K562 (cell line): ENCODE results near the gene SLC25A36. TPM values are rescaled to one million over a fixed set of nuclear protein-coding genes. Genes with fewer than 3 reads are reported as not detected.

ENCODE experiments used
- ATF7 ChIP-seq: fragments of 450-650 bp; IDR thresholded peaks from 2 replicates; pipeline ENCODE4 v1.7.1; 2014; ENCODE audit warnings: mild to moderate bottlenecking, moderate library complexity
- C11orf30 ChIP-seq: fragments of 450-650 bp; IDR thresholded peaks from 2 replicates; pipeline ENCODE4 v1.6.1; 2016; ENCODE audit warnings: low read depth, mild to moderate bottlenecking
- FOS ChIP-seq: IDR thresholded peaks from 3 replicates; pipeline ENCODE4 v1.6.1; 2011; ENCODE audit not compliant: insufficient read length; ENCODE audit errors: extremely low read depth
- FOXJ2 ChIP-seq: fragments of 200-800 bp; sonication (Bioruptor generic); IDR thresholded peaks from 2 replicates; pipeline ENCODE4 v1.6.1; 2016; ENCODE audit warnings: missing genetic modification characterization, missing compliant biosample characterization
- HDAC2 ChIP-seq: fragments of 450-650 bp; IDR thresholded peaks from 2 replicates; pipeline ENCODE4 v1.6.1; 2016; ENCODE audit warnings: mild to moderate bottlenecking
- HEY1 ChIP-seq: fragments of 250-450 bp; sonication (Bioruptor Pico); IDR thresholded peaks from 2 replicates; pipeline ENCODE4 v1.5.0; 2020; ENCODE audit warnings: mild to moderate bottlenecking, moderate library complexity, borderline replicate concordance
- MAZ ChIP-seq, 2 experiments: fragments of 450-650 bp in 1 of 2; sonication (generic) in 1 of 2; formaldehyde crosslinking; IDR thresholded peaks in 1 of 2; conservative IDR thresholded peaks in 1 of 2; 2 replicates each; pipeline versions ENCODE4 v1.4.0 to v1.5.0; 2020; ENCODE audit warnings: mild to moderate bottlenecking in 1 of 2, missing genetic modification reagents in 1 of 2
- MCM3 ChIP-seq: fragments of 450-650 bp; IDR thresholded peaks from 2 replicates; pipeline ENCODE4 v1.6.1; 2016
- MCM7 ChIP-seq, 2 experiments: fragments of 450-650 bp; IDR thresholded peaks; 2 replicates each; pipeline ENCODE4 v1.6.1; 2016 to 2018
- MEIS2 ChIP-seq: fragments of 450-650 bp; IDR thresholded peaks from 2 replicates; pipeline ENCODE4 v1.6.1; 2014; ENCODE audit warnings: mild to moderate bottlenecking; ENCODE audit not compliant: partially characterized antibody
- NFE2L1 ChIP-seq: fragments of 450-650 bp; IDR thresholded peaks from 2 replicates; pipeline ENCODE4 v1.6.1; 2016; ENCODE audit warnings: missing genetic modification characterization, low read depth, mild to moderate bottlenecking, missing compliant biosample characterization, moderate library complexity, borderline replicate concordance
- NR2F6 ChIP-seq: fragments of 450-650 bp; formaldehyde crosslinking; IDR thresholded peaks from 2 replicates; pipeline ENCODE4 v1.4.0; 2020; ENCODE audit warnings: mild to moderate bottlenecking
- SMARCC2 ChIP-seq: fragments of 450-650 bp; IDR thresholded peaks from 2 replicates; pipeline ENCODE4 v1.6.1; 2017; ENCODE audit warnings: antibody characterized with exemption, moderate library complexity, mild to moderate bottlenecking, low read depth
- STAG1 ChIP-seq: sonication (generic); formaldehyde crosslinking; IDR thresholded peaks from 2 replicates; pipeline ENCODE4 v1.5.0; 2020; ENCODE audit warnings: missing genetic modification reagents, borderline replicate concordance
- TCF7L2 ChIP-seq: fragments of 150-350 bp; IDR thresholded peaks from 2 replicates; pipeline ENCODE4 v1.6.1; 2016; ENCODE audit warnings: low read depth, mild to moderate bottlenecking, low read length, moderate library complexity
- TEAD4 ChIP-seq, 2 experiments: sonication (generic) in 1 of 2; formaldehyde crosslinking in 1 of 2; IDR thresholded peaks; 2 replicates each; pipeline versions ENCODE4 v1.6.1 to v1.8.0; 2012 to 2022; ENCODE audit warnings: borderline replicate concordance in 1 of 2, inconsistent platforms in 1 of 2, low read length in 1 of 2, mild to moderate bottlenecking in 1 of 2, missing genetic modification reagents in 1 of 2
- ZNF133 ChIP-seq: fragments of 250-450 bp; sonication (Bioruptor Pico); IDR thresholded peaks from 2 replicates; pipeline ENCODE4 v1.4.0; 2020; ENCODE audit warnings: mild to moderate bottlenecking
- ZNF253 ChIP-seq: fragments of 250-450 bp; sonication (Bioruptor Pico); conservative IDR thresholded peaks from 2 replicates; pipeline ENCODE4 v1.6.1; 2021; ENCODE audit warnings: mild to moderate bottlenecking
- ZNF668 ChIP-seq: fragments of 250-450 bp; sonication (Bioruptor Pico); IDR thresholded peaks from 2 replicates; pipeline ENCODE4 v1.8.0; 2022; ENCODE audit warnings: mild to moderate bottlenecking, inconsistent platforms
- ZNF695 ChIP-seq: fragments of 450-650 bp; formaldehyde crosslinking; IDR thresholded peaks from 2 replicates; pipeline ENCODE4 v1.4.0; 2020; ENCODE audit warnings: mild to moderate bottlenecking, moderate library complexity
- ZNF77 ChIP-seq: fragments of 250-450 bp; sonication (Bioruptor Pico); IDR thresholded peaks from 2 replicates; pipeline ENCODE4 v1.5.0; 2020
- polyA plus RNA-seq, 8 experiments: library from polyadenylated mRNA; depleted of rRNA in 4 of 8; stranded (reverse) in 5 of 8; unstranded in 3 of 8; fragments of >200 nt; fragmentation: Nextera tagmentation in 2 of 8; fragmentation: Illumina TruSeq in 1 of 8; extraction: Ambion mirVana in 2 of 8; extraction: Trizol in 1 of 8; gene quantifications; 2 replicates each; pipeline versions ENCODE4 v1.2.1 to v1.2.3, GENCODE V29; 2011 to 2014; ENCODE audit warnings: inconsistent platforms in 1 of 8, missing spikeins in 1 of 8
- total RNA-seq, 7 experiments: library from RNA; depleted of rRNA in 6 of 7; stranded (reverse); fragments of >200 nt in 6 of 7; fragmentation: Illumina TruSeq in 2 of 7; extraction: Trizol in 2 of 7; gene quantifications; 2 replicates each; pipeline versions ENCODE4 v1.2.1 to v1.2.3, GENCODE V29; 2011 to 2021; ENCODE audit warnings: low replicate concordance in 1 of 7
- TF ChIP-seq, protein P1 (sequence below): sonication (generic); formaldehyde crosslinking; IDR thresholded peaks from 2 replicates; pipeline ENCODE4 v1.8.1; 2023; ENCODE audit warnings: missing genetic modification reagents, mild to moderate bottlenecking, borderline replicate concordance
- TF ChIP-seq, protein P2 (sequence below): fragments of 250-450 bp; sonication (Bioruptor Pico); IDR thresholded peaks from 2 replicates; pipeline ENCODE4 v1.8.0; 2022; ENCODE audit warnings: inconsistent platforms

The SLC25A36 gene
- total and polyA plus RNA-seq, 9 of the 15 experiments (the other 6 are each of a cell fraction or from before 2014, with no cell fraction given) = 12.0 to 95.3 (median 43.3) TPM

DNA sequence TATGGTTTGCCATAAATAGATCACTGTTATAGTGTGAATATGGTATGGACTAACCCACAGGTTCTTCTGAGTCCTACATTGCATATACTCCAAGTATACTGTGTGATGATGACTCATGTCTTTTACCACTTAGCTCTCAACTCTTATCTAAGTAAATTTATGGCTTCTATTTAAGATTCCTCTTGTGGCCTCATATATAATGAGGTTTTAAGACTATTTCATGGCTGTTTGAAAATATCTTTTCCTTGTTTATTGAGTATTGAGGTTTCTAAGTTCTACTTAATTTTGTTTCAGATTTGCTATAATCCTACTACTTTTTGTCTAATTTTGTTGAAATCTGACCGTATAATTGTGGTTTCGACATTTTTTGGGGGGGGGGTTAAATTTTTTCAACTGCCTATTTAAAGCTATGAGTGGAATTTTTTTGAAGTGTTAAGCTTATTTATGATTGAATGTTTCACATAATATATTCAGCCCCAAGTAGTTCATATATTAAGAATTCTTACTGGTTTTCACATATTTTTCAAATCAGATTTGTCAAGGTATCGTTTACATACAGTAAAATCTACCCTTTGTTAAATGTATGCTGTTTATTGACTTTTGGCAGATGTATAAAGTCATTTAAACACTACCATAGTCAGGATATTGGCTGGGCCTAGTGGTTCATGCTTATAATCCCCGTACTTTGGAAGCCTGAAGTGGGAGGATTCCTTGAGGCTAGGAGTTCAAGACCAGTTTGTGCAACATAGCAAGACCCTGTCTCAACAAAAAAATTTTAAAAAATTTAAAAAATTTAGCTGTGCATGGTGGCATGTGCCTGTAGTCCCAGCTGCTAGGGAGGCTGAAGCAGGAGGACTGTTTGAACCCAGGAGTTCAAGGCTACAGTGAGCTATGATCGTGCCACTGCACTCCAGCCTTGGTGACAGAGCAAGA is 11.7 kb downstream of the SLC25A36 start (continued):
- TF ChIP-seq, protein P1, sequence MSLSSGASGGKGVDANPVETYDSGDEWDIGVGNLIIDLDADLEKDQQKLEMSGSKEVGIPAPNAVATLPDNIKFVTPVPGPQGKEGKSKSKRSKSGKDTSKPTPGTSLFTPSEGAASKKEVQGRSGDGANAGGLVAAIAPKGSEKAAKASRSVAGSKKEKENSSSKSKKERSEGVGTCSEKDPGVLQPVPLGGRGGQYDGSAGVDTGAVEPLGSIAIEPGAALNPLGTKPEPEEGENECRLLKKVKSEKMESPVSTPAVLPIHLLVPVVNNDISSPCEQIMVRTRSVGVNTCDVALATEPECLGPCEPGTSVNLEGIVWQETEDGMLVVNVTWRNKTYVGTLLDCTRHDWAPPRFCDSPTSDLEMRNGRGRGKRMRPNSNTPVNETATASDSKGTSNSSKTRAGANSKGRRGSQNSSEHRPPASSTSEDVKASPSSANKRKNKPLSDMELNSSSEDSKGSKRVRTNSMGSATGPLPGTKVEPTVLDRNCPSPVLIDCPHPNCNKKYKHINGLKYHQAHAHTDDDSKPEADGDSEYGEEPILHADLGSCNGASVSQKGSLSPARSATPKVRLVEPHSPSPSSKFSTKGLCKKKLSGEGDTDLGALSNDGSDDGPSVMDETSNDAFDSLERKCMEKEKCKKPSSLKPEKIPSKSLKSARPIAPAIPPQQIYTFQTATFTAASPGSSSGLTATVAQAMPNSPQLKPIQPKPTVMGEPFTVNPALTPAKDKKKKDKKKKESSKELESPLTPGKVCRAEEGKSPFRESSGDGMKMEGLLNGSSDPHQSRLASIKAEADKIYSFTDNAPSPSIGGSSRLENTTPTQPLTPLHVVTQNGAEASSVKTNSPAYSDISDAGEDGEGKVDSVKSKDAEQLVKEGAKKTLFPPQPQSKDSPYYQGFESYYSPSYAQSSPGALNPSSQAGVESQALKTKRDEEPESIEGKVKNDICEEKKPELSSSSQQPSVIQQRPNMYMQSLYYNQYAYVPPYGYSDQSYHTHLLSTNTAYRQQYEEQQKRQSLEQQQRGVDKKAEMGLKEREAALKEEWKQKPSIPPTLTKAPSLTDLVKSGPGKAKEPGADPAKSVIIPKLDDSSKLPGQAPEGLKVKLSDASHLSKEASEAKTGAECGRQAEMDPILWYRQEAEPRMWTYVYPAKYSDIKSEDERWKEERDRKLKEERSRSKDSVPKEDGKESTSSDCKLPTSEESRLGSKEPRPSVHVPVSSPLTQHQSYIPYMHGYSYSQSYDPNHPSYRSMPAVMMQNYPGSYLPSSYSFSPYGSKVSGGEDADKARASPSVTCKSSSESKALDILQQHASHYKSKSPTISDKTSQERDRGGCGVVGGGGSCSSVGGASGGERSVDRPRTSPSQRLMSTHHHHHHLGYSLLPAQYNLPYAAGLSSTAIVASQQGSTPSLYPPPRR (CRISPR knock-in tag) = no peak
- TF ChIP-seq ZNF695 (CRISPR knock-in tag) = no peak
- peak; percentile 94 for TF ChIP-seq C11orf30
- TF ChIP-seq NFE2L1 (tag) = peak; percentile 65; the same call in 1 of the 2 replicates
- no peak for TF ChIP-seq TCF7L2
- TF ChIP-seq SMARCC2 = peak; percentile 85
- TF ChIP-seq STAG1 = no peak
- peak; percentile 54; the same call in 1 of the 2 replicates for TF ChIP-seq FOXJ2 (tag)
- no peak for TF ChIP-seq ZNF253 (CRISPR knock-in tag)
- peak; percentile 40; the same call in 1 of the 2 replicates for TF ChIP-seq TEAD4 (IDR thresholded peaks at IDR 0.05; ENCODE audit: low read length)
- TF ChIP-seq TEAD4 (CRISPR knock-in tag; IDR thresholded peaks at IDR 0.05; ENCODE audit: borderline replicate concordance) = no peak
- TF ChIP-seq MAZ (CRISPR knock-in tag; conservative IDR thresholded peaks at IDR 0.05 in 1 of 2, IDR thresholded peaks at IDR 0.05 in 1 of 2) = no peak
- TF ChIP-seq MCM7 (IDR thresholded peaks at IDR 0.05) = no peak
- no peak for TF ChIP-seq ZNF77 (CRISPR knock-in tag)
- peak; percentile 28; the same call in 1 of the 2 replicates for TF ChIP-seq ATF7
- TF ChIP-seq ZNF133 (CRISPR knock-in tag) = no peak
- TF ChIP-seq ZNF668 (CRISPR knock-in tag) = no peak
- TF ChIP-seq HDAC2 = peak; percentile 41; the same call in 1 of the 2 replicates
- TF ChIP-seq, protein P2, sequence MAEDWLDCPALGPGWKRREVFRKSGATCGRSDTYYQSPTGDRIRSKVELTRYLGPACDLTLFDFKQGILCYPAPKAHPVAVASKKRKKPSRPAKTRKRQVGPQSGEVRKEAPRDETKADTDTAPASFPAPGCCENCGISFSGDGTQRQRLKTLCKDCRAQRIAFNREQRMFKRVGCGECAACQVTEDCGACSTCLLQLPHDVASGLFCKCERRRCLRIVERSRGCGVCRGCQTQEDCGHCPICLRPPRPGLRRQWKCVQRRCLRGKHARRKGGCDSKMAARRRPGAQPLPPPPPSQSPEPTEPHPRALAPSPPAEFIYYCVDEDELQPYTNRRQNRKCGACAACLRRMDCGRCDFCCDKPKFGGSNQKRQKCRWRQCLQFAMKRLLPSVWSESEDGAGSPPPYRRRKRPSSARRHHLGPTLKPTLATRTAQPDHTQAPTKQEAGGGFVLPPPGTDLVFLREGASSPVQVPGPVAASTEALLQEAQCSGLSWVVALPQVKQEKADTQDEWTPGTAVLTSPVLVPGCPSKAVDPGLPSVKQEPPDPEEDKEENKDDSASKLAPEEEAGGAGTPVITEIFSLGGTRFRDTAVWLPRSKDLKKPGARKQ = no peak
- TF ChIP-seq NR2F6 = no peak
- no peak for TF ChIP-seq MCM3
- TF ChIP-seq HEY1 (CRISPR knock-in tag) = no peak
- peak; percentile 99 for TF ChIP-seq MEIS2
- TF ChIP-seq FOS = peak; percentile 45
